Measurements from ENCODE around the gene ENGASE.

The ENGASE gene

DNA sequence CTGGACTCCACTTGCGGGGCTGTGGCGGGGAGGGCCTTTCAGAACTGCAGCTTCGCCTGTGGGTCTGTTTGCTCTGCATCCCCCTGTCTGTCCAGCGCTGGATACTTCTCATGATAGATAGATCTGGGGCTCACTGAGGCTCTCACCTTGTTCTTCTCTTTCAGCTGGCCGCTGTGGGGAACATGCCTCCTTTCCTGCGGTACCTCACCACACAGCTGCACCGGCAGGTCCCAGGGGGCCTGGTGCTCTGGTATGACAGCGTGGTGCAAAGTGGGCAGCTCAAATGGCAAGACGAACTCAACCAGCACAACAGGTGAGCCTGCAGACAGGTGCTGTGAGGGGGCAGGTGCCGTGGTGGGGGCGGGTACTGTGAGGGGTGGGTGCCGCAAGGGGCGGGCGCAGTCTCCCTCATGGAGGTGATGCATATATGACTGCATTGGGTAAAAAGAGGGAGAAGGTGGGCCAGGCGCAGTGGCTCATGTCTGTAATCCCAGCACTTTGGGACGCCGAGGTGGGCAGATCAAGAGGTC, 6.2 kb downstream of the ENGASE start:
- no peak for DNase-seq

GRCh38 chr17:79081571-79082276, 7.1 kb downstream of the ENGASE start:
- no peak for DNase-seq

GRCh38 chr17:79082311-79083190, 7.9 kb downstream of the ENGASE start:
- peak; percentile 19 for DNase-seq

DNA sequence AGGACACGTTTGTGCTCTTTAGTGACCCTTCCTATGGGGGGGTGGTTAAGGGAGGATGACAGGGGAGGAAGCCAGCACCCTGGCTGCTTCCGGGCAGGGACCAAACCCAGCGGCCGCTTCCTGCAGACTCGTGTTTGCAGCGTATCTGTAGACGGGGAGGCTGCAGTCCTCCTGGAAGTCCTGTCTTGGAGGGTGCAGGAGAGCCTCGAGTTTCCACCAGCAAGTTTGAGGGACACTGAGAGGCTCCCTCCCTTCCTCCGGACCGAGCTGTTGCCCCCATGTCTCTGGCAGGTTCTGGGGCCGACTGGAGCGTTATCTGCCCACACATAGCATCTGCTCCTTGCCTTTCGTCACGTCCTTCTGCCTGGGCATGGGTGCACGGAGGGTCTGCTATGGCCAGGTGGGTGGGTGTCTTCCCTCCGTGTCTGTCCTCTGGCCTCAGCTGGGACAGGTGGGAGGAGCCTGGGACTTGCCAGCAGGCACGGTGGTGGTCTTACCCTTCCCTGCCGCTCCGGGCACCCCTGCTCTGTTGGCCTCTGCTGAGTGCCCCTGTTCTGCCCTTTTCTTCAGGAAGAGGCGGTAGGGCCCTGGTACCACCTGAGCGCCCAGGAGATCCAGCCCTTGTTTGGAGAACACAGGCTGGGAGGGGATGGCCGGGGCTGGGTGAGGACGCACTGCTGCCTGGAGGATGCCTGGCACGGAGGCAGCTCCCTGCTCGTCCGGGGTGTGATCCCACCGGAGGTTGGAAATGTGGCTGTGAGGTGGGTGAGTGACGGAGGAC, 8.8 kb downstream of the ENGASE start:
- DNase-seq, result no peak

DNA sequence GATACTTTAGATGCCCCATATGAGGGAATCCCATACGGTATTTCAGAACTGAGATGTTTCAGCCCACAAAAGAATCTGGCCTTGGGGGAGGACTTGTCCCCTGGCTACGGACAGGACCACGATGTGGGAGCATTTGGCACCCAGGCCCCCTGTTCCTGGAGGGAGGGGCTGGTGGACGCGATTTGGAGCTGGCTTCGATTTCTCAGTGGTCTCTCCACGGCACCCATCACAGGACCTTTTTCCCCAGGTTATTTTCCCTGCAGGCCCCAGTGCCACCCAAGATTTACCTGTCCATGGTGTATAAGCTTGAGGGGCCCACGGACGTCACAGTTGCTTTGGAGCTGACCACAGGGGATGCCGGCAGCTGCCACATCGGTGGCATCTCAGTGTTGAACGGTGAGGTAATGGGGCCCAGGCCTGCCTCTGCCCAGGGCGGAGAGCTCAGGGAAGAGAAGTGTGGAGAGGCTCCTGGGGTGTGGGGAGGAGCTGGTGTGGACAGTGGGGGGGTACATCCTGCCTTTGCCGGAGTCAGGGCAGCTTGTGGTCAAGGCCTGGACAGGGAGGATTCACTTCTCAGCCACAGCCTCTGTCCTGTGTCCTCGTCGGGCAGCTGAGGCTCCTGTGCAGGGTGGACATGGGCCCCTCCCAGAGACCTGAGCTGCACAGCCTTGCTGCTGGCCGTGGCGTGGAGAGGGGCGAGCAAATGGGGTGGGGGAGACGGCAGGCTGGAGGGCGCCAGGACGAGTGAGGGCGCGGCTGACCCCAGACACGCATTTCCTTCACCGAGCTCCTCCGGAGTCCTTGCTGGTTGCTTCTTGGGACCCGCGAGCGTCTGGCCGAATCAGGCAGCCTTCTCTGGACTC, 9.9 kb downstream of the ENGASE start:
- no peak for DNase-seq

DNA sequence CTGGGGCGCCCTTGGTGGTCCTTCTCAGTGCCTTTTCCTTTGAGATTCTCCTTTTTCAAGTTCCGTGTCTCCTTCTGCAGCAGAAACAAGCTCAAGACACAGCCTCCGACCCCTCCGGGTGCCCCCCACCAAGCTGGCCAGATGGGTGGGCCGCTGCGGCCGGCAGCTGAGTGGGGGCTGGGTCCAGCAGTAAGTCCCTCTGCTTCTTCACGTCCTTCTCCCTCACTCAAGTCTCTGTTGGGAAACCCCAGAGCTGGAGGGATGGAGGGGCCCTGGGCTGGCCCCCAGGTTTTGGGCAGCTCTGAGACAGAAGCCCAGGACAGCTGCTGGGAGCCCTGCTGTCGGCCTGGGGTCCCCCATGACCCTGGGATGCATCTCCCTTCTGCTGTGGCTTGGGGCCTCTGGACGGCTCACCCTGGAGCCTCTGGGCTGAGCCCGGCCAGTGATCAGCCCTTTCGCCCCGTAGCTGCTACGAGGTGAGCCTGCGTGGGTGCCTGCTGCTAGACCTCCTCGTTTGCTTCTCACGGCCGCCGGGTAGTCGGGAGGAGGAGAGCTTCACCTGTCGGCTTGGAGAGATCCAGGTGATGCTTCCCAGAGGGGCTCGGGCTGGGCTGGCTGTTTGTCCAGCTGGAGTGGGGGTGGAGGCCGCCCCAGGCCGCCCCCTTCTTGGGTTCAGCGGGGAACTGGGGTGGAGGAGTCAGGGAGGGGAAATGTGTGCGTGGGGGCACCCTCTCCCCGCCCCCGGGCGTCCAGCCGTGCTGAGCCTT, 10.7 kb downstream of the ENGASE start:
- no peak for DNase-seq

DNA sequence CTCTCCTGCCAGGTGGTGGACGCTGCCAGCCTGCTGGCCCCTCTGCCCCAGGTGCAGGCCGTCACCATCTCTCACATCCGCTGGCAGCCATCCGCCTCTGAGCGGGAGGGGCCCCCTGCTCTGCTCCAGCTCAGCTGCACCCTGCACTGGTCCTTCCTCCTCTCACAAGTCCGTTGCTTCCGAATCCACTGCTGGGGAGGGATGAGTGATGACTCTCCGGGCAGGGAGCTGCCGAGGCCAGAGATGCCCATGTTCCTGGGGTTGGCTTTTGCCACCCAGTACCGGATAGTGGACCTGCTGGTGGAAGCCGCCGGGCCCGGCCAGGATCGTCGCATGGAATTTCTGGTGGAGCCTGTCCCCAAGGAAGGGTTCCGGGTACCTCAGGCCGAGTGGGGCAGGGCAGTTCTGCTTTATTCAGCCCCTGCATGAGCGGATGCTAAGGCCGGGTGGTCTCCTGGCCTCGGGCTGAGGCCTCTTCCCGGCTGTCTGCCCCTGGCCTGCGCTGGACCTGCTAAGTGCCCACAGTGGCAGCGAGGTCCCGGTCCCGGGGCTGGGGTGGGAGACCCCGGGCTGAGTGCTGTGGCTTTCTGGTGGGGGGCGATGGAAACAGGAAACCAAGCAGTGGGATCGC, 11.4 kb downstream of the ENGASE start:
- DNase-seq, result no peak

DNA sequence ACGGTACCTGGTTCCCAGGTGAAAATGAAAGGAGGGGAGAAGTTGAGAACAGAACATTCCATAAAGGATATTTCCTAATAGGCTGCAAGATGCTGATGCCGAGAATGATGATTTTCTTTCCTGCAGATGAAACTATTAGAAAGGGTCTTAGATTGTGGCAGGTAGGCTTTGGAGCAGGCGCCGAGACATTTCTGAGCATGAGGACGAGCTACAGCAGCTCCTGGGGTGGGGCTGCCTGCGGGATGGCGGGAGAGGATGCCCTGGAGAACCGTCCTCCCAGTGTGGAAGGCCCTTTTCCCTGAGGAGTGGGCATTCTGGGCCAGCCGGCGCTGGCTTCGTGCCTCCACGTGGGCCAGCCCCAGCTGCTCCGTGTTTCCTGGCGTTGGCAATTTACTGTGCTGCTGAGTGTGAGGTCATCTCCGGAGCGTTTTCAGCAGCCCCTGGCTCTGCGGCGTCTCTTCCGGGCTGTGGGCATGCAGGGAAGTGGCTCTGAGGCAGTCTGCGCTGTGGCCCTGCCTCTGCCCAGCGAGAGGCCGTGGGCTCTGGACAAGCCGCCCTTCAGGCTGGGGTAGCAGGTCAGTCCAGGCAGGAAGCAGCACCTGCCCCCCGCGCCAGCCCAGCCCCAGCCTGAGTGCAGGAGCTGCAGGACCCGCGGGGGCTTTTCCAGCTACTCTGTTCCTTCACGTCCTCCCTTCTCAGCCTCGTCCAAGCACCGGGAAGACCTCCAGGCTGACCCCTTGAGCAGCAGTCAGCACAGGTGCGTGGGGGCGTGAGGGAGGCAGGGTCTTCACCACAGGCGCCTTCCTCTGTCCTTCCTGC, 12.2 kb downstream of the ENGASE start:
- no peak for DNase-seq

DNA sequence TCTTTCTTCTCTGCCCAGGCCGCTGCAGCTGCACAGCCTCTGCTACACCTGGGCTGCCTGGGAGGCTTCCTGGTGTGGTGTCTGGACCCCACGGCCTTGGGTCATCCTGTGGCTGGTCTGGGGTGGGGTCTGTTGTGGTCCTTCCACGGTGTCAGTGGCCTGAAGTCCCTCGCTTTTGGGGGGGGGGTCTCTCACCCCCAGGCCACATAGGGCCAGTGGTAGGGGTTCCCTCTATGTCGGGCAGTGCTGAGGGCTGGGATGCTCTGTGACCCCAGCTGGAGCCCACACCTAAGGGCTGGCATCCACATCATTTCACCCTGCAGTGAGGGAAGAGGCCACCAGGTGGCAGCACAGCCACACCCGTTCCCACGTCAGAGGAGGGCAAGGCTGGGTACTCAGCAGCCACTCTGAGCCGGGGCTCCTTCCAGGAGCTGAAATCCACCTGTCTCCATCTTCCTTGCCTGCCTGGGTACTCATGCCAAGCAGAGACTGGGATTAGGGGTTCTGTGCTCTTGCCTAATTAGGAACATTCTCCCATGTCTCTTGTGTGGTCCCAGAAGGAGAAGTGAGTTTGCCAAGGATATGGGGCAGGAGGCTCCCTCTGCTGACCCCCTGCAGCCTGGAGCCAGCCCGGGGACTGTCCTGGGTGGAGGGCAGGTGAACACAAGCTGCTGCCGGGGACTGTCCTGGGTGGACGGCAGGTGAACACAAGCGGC, 13.0 kb downstream of the ENGASE start:
- DNase-seq, result peak; percentile 45

- DNase-seq, result no peak
These were observed 13.8 kb downstream of the ENGASE start for GRCh38 chr17:79088247-79088996.

GRCh38 chr17:79088997-79089328, 14.3 kb downstream of the ENGASE start:
- DNase-seq, result no peak

DNA sequence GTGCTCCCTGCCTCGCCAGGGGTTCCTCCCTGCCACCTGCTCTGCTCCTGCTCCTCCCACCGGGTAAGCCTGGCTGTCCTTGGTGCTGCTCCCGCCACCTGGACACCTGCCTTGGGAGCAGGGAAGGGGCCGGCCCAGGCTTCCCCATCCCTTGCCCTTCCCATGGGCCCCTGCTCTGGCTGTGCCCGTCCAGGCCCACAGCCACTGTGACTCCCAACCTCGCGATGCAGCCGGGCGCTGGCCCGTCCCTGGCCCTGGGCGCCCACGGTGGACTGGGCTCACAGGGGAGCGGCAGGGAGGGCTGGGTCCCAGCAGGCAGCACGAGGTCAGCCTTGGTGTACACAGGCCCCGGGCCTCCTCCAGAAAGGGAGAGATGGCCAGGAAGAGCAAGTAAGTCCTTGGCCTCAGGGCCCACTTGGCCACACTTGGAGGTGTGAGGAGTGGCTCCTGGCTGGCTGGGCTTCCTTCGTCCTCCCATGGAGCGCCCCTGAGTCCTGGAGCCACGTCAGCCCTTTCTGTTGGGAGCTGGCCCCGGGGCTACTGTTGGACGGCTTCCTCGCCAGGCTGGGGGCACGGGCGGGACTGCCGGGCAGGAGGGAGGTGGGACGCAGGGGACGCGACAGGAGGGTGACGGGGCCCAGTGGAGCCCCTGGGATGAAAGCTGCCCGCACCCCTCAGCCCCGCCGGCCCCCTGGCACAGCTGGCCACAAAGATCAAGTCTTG, 15.3 kb downstream of the ENGASE start:
- no peak for DNase-seq

DNA sequence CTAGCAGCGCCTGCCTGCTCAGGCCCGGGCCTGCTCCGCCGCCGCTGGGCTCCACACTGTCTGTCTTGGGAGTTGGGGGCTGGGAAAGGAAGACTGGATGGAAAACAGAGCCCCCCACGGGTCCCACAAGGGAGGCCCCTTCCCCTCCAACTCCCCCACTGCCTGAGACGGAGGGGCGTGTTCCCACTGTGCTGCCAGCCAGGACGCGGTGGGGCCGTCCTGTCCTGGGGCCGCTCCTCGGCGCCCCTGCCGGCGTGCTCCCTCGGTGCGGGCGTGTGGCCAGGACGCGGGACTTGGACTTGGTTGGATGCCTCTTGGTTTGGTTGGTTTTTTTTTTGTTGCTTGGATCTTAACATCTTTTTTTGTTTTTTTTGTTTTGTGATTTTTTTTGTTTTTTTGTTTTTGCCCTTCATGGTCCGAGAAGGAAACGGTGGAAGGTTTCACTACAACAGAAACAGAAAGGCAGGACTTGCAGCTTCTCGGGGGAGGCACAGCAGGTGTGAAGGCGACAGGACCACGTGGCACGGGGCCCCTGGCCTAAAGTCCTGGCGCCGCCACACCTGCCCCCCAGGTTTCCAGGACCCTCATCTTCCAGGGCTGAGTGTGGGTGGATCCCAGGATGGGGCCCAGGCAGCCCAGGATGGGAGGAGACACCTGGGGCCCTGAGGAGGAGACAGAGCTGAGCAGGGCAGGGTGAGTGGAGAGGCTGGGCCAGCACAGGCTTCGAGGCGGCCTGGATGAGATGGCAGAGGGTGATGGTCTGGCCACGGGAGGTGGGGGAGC, 16.0 kb downstream of the ENGASE start:
- DNase-seq, result no peak

- DNase-seq, result no peak
These were observed 16.6 kb downstream of the ENGASE start for GRCh38 chr17:79091226-79091670.

DNA sequence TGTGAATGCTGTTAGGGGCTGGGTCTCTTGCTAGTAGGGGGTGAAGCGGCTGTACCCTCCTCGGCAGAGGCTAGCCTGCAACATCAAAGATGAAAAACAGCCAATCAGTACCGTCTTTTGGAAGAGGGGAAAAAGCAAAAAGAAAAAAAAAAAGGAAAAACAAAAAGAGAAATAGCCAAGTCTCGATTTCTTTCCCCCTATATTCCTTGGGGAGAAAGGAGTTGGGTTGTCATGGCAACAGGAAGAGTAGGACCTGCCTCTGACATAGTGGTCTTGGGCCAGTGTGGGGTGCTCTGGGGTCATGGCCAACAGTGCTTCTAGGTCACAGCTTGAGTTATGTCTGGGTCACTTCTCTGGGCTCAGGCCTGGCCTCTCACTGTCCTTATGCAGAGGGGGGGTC, 17.9 kb downstream of the ENGASE start:
- DNase-seq, result no peak

GRCh38 chr17:79093270-79093669, 18.6 kb downstream of the ENGASE start:
- no peak for DNase-seq

GRCh38 chr17:79094261-79094660, 19.6 kb downstream of the ENGASE start:
- no peak for DNase-seq

Data from NCI-H1092 (cell line).